Limb (tissue), 2 donors: Measurements from ENCODE around the gene KIF20B.
"Not testable (repeated sequence)": the region's sequence is repeated elsewhere in the genome, so short reads cannot be mapped to it uniquely, and the experiment has no call there.

Experiments used
- DNase-seq, 2 donors: peaks; one replicate each; pipeline ENCODE4 v3.0.0-alpha.2; 2016; ENCODE audit errors: extremely low spot score in 2 of 2

The KIF20B gene

GRCh38 chr10:89771684-89772083 lies 70.3 kb downstream of the KIF20B start:
- no peak for DNase-seq

- DNase-seq, result no peak
These were observed 71.7 kb downstream of the KIF20B start for GRCh38 chr10:89773081-89773480.

- no peak for DNase-seq
These were observed 75.3 kb downstream of the KIF20B start for GRCh38 chr10:89776665-89777064.

- no peak for DNase-seq
These were observed 81.1 kb downstream of the KIF20B start for GRCh38 chr10:89782470-89782869.

- no peak for DNase-seq
These were observed 82.0 kb downstream of the KIF20B start for GRCh38 chr10:89783406-89783805.

GRCh38 chr10:89785095-89785494 lies 83.7 kb downstream of the KIF20B start:
- DNase-seq, result no peak

- no peak for DNase-seq
These were observed 87.9 kb downstream of the KIF20B start for GRCh38 chr10:89789188-89789877.

GRCh38 chr10:89792187-89792586 lies 90.8 kb downstream of the KIF20B start:
- no peak for DNase-seq

GRCh38 chr10:89793649-89794254 lies 92.4 kb downstream of the KIF20B start:
- peak; percentile 48 to 82 for DNase-seq

GRCh38 chr10:89795840-89796239 lies 94.5 kb downstream of the KIF20B start:
- no peak for DNase-seq

- DNase-seq, result no peak
These were observed 96.7 kb downstream of the KIF20B start for GRCh38 chr10:89798092-89798491.

GRCh38 chr10:89799573-89799972 lies 98.2 kb downstream of the KIF20B start:
- no peak for DNase-seq

GRCh38 chr10:89805599-89806013 lies 104.2 kb downstream of the KIF20B start:
- DNase-seq, result no peak

- peak in 1 of 2 donors; percentile 10 for DNase-seq
These were observed 107.5 kb downstream of the KIF20B start for GRCh38 chr10:89808842-89809241.

GRCh38 chr10:89809766-89810165 lies 108.4 kb downstream of the KIF20B start:
- DNase-seq, result no peak

- DNase-seq, result no peak
These were observed 109.6 kb downstream of the KIF20B start for GRCh38 chr10:89810908-89811525.

- no peak for DNase-seq
These were observed 112.2 kb downstream of the KIF20B start for GRCh38 chr10:89813546-89813945.

GRCh38 chr10:89814278-89814677 lies 112.9 kb downstream of the KIF20B start:
- DNase-seq, result no peak

- DNase-seq, result no peak
These were observed 113.9 kb downstream of the KIF20B start for GRCh38 chr10:89815049-89815853.

- DNase-seq, result not testable (repeated sequence)
These were observed 117.6 kb downstream of the KIF20B start for GRCh38 chr10:89819008-89819407.
